HG03575 (cell line): ENCODE results near the gene MYMK.
"Not testable (repeated sequence)": the region's sequence is repeated elsewhere in the genome, so short reads cannot be mapped to it uniquely, and the experiment has no call there.

Experiments
- ATAC-seq: cut with Tn5 transposase; IDR thresholded peaks from one replicate; pipeline ENCODE4 v1.9.1; 2021; ENCODE audit not compliant: unreplicated experiment, insufficient number of reproducible peaks, low FRiP score; ENCODE audit errors: extremely low read depth

Gene MYMK, protein sequence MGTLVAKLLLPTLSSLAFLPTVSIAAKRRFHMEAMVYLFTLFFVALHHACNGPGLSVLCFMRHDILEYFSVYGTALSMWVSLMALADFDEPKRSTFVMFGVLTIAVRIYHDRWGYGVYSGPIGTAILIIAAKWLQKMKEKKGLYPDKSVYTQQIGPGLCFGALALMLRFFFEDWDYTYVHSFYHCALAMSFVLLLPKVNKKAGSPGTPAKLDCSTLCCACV

DNA sequence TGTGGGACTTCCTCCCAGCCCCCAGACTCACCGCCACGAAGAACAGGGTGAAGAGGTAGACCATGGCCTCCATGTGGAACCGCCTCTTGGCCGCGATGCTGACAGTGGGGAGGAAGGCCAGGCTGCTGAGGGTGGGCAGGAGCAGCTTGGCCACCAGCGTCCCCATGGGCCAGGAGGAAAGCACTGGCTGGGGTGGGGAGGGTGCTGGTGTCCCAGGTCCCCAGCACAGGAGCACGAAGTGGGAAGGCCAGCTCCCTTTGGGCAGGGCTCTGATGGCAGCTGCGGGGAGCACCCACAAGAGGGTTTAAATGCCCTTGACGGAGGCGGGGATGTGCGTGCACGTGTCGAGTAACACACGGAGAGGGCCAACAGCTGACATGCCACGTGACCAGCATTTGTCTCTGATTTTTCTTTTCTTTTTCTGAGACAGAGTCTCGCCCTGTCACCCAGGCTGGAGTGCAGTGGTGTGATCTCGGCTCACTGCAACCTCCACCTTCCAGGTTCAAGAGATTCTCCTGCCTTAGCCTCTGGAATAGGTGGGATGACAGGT lies at the start of gene MYMK:
MYMK (minus strand) TSS at position 281 of the 550 bp plus-strand sequence; CDS start at position 166, 115 bp downstream.
- ATAC-seq: no peak

DNA sequence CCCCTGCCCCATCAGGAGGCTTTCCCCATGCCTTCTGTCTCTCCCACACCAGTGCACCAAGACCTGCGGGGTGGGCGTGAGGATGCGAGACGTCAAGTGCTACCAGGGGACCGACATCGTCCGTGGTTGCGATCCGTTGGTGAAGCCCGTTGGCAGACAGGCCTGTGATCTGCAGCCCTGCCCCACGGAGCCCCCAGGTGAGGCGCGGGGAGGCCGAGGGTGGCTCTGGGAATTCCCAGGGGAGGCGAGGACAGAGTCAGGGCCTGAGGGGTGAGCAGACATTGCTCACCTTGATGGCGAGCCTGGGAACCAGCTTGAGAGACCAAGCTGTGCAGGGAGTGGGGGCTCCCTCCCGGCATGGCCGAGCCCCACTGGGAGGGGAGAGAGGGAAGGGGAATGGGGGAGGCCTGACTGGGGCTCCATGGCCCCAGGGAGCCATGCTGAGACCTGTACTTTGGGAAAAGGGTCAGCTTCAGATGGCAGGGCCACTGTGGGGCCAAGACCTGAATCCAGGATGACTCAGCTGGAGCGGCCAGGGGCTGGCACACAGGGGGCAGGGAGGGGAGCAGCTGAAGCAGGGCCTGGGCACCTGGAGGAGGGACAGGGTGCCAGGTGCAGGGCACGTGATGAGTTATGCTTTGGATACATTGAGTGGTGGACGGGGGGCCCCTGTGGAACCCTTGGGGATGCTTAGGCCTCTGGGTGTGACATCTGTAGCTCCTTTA lies 49.2 kb upstream of the MYMK start:
- no peak for ATAC-seq

DNA sequence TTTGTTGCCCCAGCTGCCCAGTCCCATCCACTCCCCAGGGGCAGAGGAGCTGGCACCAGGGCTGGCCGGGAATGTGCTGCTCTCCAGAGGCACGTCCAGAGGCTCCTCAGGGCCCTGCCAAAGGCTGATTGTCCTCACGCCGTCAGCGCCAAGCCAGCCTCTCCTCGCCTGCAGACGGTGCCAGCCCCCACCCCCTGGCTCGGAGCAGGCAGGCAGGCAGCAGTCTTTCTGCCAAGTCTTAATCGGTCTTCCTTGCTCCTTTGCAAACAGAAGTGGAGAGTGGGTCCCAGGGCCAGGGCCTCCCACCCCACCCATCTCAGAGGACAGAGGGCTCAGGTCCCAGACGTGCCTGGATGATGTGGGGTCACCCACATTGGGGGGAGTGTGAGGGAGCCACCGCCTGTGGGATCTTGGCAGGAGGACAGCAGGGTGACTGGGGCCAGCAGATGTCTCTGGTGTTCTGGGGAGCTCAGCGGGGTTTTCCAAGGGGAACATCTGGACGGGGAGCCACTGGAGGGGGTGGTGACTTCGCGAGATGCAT lies 48.1 kb upstream of the MYMK start:
- no peak for ATAC-seq

DNA sequence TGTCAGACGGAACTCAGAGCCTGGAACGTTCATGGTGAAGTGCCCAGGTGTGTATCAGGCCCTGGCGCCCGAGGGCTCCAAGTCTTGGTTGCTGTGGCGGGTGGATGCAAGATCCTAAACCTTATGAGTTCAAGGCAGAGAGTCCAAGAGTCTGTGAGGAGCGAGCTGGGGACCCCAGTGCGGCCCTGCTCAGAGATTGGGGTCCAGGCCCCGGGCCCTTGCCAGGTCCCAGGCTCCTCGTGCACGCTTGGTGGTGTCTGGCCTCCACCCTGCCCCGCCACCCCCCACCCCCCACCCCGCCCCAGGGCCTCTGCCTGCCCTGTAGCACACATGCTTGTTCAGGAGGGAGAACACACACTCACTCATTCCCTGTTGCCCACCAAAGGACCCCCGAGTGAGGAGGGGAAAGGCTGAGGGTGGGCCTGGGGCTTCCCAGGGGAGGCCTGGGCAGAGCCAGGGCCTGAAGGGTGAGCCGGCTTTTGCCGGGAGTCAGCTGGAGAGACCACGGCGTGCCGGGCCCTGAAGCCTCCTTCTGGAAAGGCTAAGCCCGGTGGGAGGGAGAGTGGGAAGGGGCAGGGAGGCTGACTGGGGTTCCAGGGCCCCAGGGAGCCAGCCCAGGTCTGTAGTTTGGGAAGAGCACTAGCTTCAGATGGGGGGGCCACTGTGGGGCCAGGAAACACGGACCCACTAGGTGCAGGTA lies 47.3 kb upstream of the MYMK start:
- ATAC-seq: no peak

DNA sequence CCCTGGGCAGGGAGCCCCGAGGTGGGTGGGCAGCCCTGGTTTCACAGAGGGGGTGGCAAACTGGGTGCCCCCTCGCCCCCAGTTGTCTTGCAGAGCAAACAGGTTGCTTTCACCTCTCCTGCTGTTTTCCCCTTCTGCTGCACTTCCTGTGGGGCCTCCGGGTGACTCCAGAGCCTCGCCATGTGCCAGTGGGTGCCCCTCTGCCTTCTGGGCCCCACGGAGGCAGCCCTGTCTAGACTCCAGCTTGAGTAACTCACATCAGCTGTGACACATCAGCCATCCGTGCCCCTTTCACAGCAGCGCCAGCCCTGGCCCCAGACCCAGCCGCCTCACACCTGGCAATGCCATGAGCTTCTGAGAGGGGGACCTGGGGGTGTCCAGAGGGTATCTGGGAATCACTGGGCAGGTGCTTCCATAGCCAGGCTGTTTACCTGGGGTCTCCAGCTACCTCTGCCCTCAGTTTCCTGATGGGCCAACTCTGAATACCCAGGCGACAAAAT lies 46.7 kb upstream of the MYMK start:
- no peak for ATAC-seq

DNA sequence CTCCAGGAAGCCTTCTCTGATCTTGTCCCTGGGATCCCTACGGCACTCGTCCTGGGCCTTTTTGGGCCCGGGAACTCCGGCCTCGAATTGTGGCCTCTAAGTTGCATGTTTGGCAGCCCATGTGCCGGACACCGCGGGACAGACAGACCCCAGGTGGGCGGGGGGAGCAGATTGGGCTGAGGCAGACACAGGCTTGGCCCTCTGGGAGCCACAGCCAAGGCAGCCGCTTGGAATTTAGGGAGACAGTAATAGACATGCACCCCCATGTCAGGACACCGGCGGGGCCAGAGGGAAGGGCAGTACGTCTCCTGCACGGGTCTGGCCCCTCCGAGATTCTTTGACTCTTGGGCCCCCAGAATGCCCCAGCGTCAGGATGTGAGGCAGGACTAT lies 45.9 kb upstream of the MYMK start:
- ATAC-seq: no peak

DNA sequence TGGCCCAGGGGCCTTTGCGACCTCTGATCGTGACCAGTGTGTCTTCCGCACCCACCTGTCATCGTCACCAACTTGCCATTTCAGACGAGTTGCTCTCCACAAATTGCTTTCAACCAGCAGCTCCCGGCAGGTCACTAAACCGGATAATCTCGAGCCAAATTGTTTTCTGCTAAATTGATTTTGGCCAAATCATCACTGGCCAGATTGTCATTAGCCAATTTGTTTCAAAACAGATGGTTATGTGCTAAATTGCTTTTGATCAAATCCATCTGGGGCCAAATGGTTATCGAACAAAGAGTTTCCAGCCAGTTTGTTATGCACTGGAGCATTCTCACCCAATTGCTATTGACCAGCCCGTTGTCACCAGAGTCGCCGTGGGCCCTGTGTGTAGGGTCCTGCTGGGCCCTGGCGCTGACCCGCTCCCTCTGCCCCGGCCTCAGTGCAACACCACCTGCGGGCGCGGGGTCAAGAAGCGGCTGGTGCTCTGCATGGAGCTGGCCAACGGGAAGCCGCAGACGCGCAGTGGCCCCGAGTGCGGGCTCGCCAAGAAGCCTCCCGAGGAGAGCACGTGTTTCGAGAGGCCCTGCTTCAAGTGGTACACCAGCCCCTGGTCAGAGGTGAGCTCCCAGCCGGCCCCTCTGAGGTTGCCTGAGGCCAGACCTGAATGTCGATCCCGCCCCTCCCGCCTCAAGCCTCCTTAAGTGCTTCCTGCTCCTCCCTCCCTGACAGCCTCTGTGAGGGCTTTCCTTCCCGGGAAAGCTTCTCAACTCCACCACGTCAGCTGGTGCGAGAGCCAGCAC lies 45.3 kb upstream of the MYMK start:
- ATAC-seq: no peak

DNA sequence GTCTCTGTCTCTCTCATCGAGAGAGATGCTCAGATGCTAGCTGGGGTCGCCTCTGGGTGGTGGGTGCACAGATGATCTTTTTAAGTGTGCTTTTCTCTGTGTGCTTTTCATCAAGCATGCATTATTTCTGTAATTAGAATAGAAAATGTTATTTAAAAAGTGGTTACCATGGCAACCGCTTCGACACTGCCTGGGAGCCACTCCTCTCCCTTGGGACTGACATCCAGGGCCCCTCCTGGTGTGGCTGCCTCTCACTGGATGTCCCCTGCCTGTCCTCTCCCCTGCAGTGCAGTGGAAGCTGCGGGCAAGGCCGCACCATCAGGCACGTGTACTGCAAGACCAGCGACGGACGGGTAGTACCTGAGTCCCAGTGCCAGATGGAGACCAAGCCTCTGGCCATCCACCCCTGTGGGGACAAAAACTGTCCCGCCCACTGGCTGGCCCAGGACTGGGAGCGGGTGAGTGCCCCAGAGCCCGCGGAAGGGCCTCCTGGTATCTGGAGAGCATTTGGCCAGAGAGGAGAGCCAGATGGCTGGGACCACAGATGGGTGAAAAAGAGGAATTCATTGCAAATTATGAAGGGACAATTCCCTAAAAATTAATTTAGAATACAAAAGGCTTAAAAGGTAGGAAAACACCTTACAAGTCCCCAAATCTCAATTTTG lies 44.5 kb upstream of the MYMK start:
- ATAC-seq: no peak

DNA sequence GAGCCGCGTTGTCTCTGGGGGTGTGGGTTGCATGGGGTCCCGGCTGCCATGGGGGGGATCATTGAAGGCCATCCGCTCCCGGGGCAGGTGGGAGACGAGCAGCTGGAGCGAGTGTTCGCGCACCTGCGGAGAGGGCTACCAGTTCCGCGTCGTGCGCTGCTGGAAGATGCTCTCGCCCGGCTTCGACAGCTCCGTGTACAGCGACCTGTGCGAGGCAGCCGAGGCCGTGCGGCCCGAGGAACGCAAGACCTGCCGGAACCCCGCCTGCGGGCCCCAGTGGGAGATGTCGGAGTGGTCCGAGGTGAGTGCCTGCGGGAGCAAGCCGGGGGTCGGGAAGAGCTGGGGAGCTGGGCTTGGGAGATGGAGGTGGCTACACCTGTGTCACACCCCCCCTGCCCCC lies 43.4 kb upstream of the MYMK start:
- ATAC-seq: no peak

DNA sequence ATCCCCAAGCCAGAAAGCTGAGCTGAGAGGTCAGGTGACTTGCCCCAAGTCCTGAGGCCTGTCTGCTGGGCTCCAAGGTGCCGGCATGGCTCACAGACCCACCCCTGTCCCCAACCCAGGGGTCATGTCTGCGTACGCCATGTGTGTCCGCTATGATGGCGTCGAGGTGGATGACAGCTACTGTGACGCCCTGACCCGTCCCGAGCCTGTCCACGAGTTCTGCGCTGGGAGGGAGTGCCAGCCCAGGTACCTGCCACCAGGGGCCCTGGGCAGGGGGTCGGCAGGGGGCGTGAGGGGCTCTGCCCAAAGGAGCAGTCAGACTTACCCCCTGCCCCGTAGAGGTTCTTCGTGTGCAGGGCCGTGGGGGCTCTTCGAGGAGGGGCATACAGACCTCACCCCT lies 42.1 kb upstream of the MYMK start:
- no peak for ATAC-seq

DNA sequence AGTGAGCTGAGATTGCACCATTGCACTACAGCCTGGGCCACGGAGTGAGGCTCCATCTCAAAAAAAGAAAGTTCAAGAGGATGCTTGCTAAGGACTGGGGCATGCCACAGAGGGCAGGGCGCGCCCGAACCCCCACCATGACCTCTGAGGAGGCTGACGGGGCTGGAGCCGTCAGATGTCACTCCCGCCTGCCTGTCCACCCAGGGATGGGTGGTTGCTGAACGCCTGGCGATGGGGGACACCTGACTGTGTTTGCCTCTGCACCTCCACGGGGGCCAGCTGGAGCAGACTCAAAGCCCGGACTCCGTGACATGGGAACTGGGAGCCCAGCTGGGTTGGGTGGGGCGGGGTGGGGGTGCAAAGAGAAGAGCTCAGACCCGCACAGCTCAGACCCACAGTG lies 41.6 kb upstream of the MYMK start:
- ATAC-seq: no peak

DNA sequence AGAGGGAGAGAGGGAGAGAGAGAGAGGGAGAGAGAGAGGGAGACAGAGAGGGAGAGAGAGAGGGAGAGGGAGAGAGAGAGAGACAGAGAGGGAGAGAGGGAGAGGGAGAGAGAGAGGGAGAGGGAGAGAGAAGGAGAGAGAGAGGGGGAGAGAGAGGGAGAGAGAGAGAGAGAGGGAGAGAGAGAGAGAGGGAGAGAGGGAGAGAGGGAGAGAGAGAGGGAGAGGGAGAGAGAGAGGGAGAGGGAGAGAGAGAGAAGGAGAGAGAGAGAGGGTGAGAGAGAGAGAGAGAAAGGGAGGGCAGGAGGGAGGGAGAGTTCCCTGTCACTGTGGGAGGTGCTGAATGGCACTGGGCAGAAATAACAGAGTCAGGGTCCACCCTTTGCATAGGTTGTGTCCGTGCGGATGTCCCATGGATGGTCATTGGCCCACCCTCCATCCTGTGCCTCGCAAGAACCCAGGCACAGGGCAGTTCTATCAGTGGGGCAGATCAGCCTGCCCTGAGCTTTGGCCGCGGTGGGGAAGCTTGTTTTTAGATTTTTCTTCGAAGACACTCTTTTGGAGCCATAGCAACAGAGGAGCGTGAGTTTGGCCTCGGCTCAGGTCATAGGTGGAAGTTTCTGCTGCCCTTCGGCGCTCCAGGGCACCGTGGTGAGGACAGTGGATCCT lies 39.8 kb upstream of the MYMK start:
- ATAC-seq: no peak

DNA sequence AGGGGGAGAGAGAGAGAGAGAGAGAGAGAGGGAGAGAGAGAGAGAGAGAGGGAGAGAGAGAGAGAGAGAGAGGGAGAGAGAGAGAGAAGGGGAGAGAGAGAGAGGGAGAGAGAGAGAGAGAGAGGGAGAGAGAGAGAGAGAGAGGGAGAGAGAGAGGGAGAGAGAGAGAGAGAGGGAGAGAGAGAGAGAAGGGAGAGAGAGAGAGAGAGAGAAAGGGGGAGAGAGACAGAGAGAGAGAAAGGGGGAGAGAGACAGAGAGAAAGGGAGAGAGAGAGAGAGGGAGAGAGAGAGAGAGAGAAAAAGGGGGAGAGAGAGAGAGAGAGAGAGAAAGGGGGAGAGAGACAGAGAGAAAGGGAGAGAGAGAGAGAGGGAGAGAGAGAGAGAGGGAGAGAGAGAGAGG lies 39.1 kb upstream of the MYMK start:
- not testable (repeated sequence) for ATAC-seq

DNA sequence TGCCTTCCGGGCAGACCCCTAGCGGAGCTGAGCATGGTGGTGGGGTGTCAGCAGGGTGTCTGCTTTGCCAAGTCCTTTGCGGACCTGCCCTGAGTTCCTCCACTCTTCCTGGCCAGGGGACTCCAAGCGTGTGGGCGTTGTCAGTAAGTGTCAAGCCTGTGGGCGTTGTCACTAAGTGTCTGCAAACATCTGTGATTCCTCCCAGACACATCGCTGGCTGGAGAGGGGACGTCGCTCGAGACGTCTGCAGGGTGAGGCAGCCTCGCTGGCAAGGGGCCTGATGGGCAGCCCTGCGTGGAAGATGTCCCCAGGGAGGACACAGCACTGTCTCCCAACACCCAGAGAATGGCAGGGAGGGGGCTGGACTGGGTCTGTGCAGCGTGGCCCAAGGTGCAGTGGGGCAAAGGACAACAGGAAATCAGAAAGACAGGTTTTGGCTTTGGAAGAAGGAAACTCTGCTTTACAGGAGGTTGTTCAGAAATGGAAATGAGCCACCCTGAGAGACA lies 38.6 kb upstream of the MYMK start:
- no peak for ATAC-seq

DNA sequence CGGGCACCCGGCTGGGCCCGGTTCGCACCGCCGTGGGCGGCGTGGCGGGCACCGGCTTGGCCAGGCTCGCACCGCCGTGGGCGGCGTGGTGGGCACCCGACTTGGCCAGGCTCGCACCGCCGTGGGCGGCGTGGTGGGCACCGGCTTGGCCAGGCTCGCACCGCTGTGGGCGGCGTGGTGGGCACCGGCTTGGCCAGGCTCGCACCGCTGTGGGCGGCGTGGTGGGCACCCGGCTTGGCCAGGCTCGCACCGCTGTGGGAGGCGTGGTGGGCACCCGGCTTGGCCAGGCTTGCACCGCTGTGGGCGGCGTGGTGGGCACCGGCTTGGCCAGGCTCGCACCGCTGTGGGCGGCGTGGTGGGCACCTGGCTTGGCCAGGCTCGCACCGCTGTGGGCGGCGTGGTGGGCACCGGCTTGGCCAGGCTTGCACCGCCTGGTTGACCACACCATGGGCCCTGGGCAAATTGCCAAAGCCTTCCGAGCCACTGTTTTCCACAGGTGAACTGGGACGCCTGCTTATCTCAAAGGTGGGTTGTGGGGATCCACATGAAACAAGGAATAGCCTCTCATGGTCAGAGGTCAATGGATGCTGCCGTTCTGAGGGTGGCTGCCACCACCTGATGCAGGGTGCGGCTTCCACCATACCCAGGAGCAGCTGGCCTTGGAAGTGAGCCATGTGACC lies 38.0 kb upstream of the MYMK start:
- no peak for ATAC-seq

DNA sequence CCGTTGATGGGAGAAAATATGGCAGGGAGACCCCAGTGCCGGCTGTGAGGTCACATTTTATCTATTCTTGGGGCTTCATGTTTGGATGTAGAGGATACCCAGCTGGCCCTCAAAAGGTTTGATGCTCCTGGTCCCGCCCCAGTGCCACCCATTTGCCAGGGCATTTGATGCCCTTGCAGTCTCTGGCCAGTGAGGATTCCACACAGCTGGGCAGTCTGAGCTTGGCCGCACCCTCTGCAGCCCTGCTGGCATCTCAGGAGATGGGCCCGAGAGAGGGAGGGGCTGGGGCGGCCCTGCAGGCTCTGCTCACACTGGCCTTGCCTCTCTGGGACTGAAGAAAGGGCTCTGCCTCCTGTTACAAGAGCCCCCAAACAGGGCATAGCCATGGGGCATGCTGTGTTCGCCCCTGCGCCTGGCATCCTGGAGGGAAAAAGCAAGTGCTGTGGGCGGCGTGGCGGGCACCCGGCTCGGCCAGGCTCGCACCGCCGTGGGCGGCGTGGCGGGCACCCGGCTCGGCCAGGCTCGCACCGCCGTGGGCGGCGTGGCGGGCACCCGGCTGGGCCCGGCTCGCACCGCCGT lies 37.3 kb upstream of the MYMK start:
- ATAC-seq: no peak

DNA sequence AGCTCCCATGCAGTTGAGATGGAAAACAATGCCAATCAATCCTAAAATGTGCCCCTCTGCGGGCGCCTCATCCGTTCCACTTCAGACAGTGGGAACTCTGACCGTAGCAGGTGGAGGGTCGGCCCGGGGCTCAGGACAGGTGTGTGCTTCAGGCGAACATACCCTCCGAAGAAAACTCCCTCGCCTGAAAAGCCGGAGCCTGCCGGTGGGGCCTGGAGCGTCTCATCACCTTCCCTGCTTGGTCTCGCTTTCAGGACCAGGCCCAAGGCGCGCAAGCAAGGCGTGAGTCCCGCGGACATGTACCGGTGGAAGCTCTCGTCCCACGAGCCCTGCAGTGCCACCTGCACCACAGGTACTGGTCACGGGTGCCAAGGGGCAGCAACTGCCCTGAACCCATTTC lies 36.2 kb upstream of the MYMK start:
- no peak for ATAC-seq
